T-helper 1 cell treated with Interleukin-12 subunit alpha and Interleukin-12 subunit beta and Interleukin-4 antibody, amounts not matched to agents 30 μg/mL and 1 μg/mL, for 36 hours (primary cell): Measurements from ENCODE around the gene PIAS1.
A peak's percentile ranks its signal among the peaks of the same experiment; 100 is the strongest.
"Not testable (repeated sequence)": the region's sequence is repeated elsewhere in the genome, so short reads cannot be mapped to it uniquely, and the experiment has no call there.

Source experiments
- H3K27ac Mint-ChIP-seq: one replicate; pipeline ENCODE4 v1.8.0; 2021; ENCODE audit warnings: mild to moderate bottlenecking, mixed read lengths
- H3K27me3 Mint-ChIP-seq: one replicate; pipeline ENCODE4 v1.8.0; 2021; ENCODE audit warnings: low read depth, mixed read lengths
- H3K36me3 Mint-ChIP-seq: one replicate; pipeline ENCODE4 v1.8.0; 2021; ENCODE audit warnings: low read depth, mixed read lengths
- H3K4me1 Mint-ChIP-seq: one replicate; pipeline ENCODE4 v1.8.0; 2021; ENCODE audit warnings: low read depth, mixed read lengths
- H3K4me3 Mint-ChIP-seq: one replicate; pipeline ENCODE4 v1.8.0; 2021; ENCODE audit warnings: mild to moderate bottlenecking, moderate library complexity, mixed read lengths
- H3K9me3 Mint-ChIP-seq: one replicate; pipeline ENCODE4 v1.8.0; 2021; ENCODE audit warnings: mixed read lengths

The PIAS1 gene

GRCh38 chr15:68208136-68208535 lies 154.0 kb downstream of the PIAS1 start:
- Mint-ChIP-seq H3K27ac (peak overlapping the region; percentile 84), H3K36me3 (peaks cover 4% of the 10 kb centered on the region), H3K9me3 (no peaks in the 10 kb centered on the region), H3K4me3 (peak overlapping the region; percentile 56), H3K27me3 (no peaks in the 10 kb centered on the region), H3K4me1 (peaks cover 34% of the 10 kb centered on the region)

- Mint-ChIP-seq H3K36me3 (peaks cover 4% of the 10 kb centered on the region), H3K27ac (peak overlapping the region; percentile 96), H3K4me3 (peak overlapping the region; percentile 77), H3K4me1 (peaks cover 30% of the 10 kb centered on the region), H3K9me3 (no peaks in the 10 kb centered on the region), H3K27me3 (no peaks in the 10 kb centered on the region)
These were observed 154.6 kb downstream of the PIAS1 start for GRCh38 chr15:68208636-68209240.

GRCh38 chr15:68209272-68209671 lies 155.2 kb downstream of the PIAS1 start:
- Mint-ChIP-seq H3K4me3 (peak overlapping the region; percentile 40), H3K36me3 (peaks cover 4% of the 10 kb centered on the region), H3K27ac (peak overlapping the region; percentile 96), H3K4me1 (peaks cover 31% of the 10 kb centered on the region), H3K9me3 (no peaks in the 10 kb centered on the region), H3K27me3 (no peaks in the 10 kb centered on the region)

GRCh38 chr15:68209735-68210408 lies 155.8 kb downstream of the PIAS1 start:
- no peaks in the 10 kb centered on the region for H3K9me3 Mint-ChIP-seq
- H3K4me1 Mint-ChIP-seq = peaks cover 28% of the 10 kb centered on the region
- H3K27me3 Mint-ChIP-seq = no peaks in the 10 kb centered on the region
- H3K36me3 Mint-ChIP-seq = peaks cover 4% of the 10 kb centered on the region
- H3K27ac Mint-ChIP-seq = peak overlapping the region; percentile 96
- H3K4me3 Mint-ChIP-seq = peak overlapping the region; percentile 40

GRCh38 chr15:68210409-68210756 lies 156.3 kb downstream of the PIAS1 start:
- no peaks in the 10 kb centered on the region for H3K27me3 Mint-ChIP-seq
- no peaks in the 10 kb centered on the region for H3K9me3 Mint-ChIP-seq
- peaks cover 6% of the 10 kb centered on the region for H3K36me3 Mint-ChIP-seq
- no peak overlapping the region for H3K4me3 Mint-ChIP-seq
- H3K4me1 Mint-ChIP-seq = peaks cover 27% of the 10 kb centered on the region
- peak overlapping the region; percentile 96 for H3K27ac Mint-ChIP-seq

- no peaks in the 10 kb centered on the region for H3K27me3 Mint-ChIP-seq
- H3K9me3 Mint-ChIP-seq = no peaks in the 10 kb centered on the region
- H3K4me1 Mint-ChIP-seq = peaks cover 25% of the 10 kb centered on the region
- no peak overlapping the region for H3K4me3 Mint-ChIP-seq
- no peak overlapping the region for H3K27ac Mint-ChIP-seq
- peaks cover 6% of the 10 kb centered on the region for H3K36me3 Mint-ChIP-seq
These were observed 156.9 kb downstream of the PIAS1 start for GRCh38 chr15:68210821-68211655.

- Mint-ChIP-seq H3K4me1 (peaks cover 26% of the 10 kb centered on the region), H3K27me3 (no peaks in the 10 kb centered on the region), H3K4me3 (no peak overlapping the region), H3K27ac (no peak overlapping the region), H3K9me3 (no peaks in the 10 kb centered on the region), H3K36me3 (peaks cover 6% of the 10 kb centered on the region)
These were observed 157.7 kb downstream of the PIAS1 start for GRCh38 chr15:68211656-68212320.

- H3K4me1 Mint-ChIP-seq = peaks cover 21% of the 10 kb centered on the region
- H3K27ac Mint-ChIP-seq, H3K9me3 Mint-ChIP-seq, H3K27me3 Mint-ChIP-seq, H3K4me3 Mint-ChIP-seq: not testable (repeated sequence)
- H3K36me3 Mint-ChIP-seq = peaks cover 12% of the 10 kb centered on the region
These were observed 159.4 kb downstream of the PIAS1 start for GRCh38 chr15:68213491-68213845.

GRCh38 chr15:68213991-68214837 lies 160.1 kb downstream of the PIAS1 start:
- Mint-ChIP-seq H3K27ac (no peak overlapping the region), H3K36me3 (peaks cover 10% of the 10 kb centered on the region), H3K9me3 (no peaks in the 10 kb centered on the region), H3K4me3 (no peak overlapping the region), H3K4me1 (peaks cover 16% of the 10 kb centered on the region), H3K27me3 (no peaks in the 10 kb centered on the region)

GRCh38 chr15:68214838-68215254 lies 160.7 kb downstream of the PIAS1 start:
- H3K27me3 Mint-ChIP-seq = no peaks in the 10 kb centered on the region
- no peak overlapping the region for H3K27ac Mint-ChIP-seq

GRCh38 chr15:68217341-68217740 lies 163.2 kb downstream of the PIAS1 start:
- Mint-ChIP-seq H3K36me3 (peaks cover 10% of the 10 kb centered on the region), H3K4me3 (no peak overlapping the region), H3K27me3 (no peaks in the 10 kb centered on the region), H3K9me3 (no peaks in the 10 kb centered on the region), H3K27ac (no peak overlapping the region), H3K4me1 (peaks cover 7% of the 10 kb centered on the region)

More at GRCh38 chr15:68214838-68215254, 160.7 kb downstream of the PIAS1 start:
- no peaks in the 10 kb centered on the region for H3K9me3 Mint-ChIP-seq
- peaks cover 11% of the 10 kb centered on the region for H3K4me1 Mint-ChIP-seq
- peaks cover 10% of the 10 kb centered on the region for H3K36me3 Mint-ChIP-seq
- no peak overlapping the region for H3K4me3 Mint-ChIP-seq

GRCh38 chr15:68218331-68218730 lies 164.2 kb downstream of the PIAS1 start:
- Mint-ChIP-seq H3K9me3 (no peaks in the 10 kb centered on the region), H3K27ac (no peak overlapping the region), H3K4me1 (peaks cover 7% of the 10 kb centered on the region), H3K36me3 (peaks cover 13% of the 10 kb centered on the region), H3K4me3 (no peak overlapping the region), H3K27me3 (no peaks in the 10 kb centered on the region)

- no peak overlapping the region for H3K4me3 Mint-ChIP-seq
- H3K4me1 Mint-ChIP-seq = peaks cover 6% of the 10 kb centered on the region
- H3K27me3 Mint-ChIP-seq = no peaks in the 10 kb centered on the region
- no peak overlapping the region for H3K27ac Mint-ChIP-seq
- H3K36me3 Mint-ChIP-seq = peaks cover 13% of the 10 kb centered on the region
- no peaks in the 10 kb centered on the region for H3K9me3 Mint-ChIP-seq
These were observed 165.0 kb downstream of the PIAS1 start for GRCh38 chr15:68218847-68219798.
